ENCODE data around the gene SEMA3G.

DNA sequence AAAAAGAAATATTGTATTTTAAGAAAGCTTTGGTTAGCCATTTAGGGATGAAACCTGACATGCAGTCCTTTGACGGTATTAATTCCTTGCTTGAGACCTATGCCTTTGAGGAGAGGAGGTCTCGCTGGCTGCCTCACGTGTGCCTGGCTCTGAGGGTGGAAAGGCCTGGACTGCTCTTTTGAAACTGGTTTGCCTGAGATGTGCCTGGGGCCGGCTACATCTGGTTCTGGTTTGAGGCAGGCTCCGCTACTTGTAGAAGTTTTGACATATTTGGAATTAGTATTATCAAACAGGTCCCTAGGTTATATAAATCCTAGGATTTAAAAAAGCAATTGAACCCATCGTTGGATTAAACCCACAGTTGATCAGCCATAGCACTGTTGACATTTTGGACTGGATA lies 17.0 kb upstream of the SEMA3G start:
- TF ChIP-seq, protein P1, sequence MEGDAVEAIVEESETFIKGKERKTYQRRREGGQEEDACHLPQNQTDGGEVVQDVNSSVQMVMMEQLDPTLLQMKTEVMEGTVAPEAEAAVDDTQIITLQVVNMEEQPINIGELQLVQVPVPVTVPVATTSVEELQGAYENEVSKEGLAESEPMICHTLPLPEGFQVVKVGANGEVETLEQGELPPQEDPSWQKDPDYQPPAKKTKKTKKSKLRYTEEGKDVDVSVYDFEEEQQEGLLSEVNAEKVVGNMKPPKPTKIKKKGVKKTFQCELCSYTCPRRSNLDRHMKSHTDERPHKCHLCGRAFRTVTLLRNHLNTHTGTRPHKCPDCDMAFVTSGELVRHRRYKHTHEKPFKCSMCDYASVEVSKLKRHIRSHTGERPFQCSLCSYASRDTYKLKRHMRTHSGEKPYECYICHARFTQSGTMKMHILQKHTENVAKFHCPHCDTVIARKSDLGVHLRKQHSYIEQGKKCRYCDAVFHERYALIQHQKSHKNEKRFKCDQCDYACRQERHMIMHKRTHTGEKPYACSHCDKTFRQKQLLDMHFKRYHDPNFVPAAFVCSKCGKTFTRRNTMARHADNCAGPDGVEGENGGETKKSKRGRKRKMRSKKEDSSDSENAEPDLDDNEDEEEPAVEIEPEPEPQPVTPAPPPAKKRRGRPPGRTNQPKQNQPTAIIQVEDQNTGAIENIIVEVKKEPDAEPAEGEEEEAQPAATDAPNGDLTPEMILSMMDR (IDR thresholded peaks at IDR 0.05) = no peak
- no peak for TF ChIP-seq POLR2A (IDR thresholded peaks at IDR 0.05)
